ENCODE results near the gene ZRANB3.

Gene ZRANB3

DNA sequence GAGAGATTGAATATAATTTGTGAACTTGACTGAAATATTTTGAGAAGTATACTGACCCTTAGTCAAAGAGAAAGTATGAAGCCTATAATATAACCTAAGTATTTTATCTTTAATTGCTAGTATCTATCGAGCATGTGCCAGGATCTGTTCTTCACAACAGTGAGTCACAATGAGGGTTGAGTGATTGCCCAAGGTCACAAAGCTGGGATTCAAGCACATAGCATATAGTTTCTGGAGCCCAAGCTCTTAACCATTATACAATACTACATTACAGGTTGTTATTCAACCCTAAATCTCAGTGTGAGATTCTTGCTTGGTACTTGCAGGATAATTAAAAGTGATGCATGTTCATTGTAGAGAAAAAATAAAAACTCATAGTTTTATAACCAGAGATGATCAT lies 381.8 kb downstream of the ZRANB3 start:
- POLR2A ChIA-PET: no interaction called here
- DNase-seq (ENCODE audit: extremely low spot score): no peak
- CTCF ChIA-PET: no interaction called here
- no peak for TF ChIP-seq CTBP1 (IDR thresholded peaks at IDR 0.05; ENCODE audit: borderline replicate concordance)
- no peak for TF ChIP-seq BHLHE40 (IDR thresholded peaks at IDR 0.05; ENCODE audit: borderline replicate concordance)

DNA sequence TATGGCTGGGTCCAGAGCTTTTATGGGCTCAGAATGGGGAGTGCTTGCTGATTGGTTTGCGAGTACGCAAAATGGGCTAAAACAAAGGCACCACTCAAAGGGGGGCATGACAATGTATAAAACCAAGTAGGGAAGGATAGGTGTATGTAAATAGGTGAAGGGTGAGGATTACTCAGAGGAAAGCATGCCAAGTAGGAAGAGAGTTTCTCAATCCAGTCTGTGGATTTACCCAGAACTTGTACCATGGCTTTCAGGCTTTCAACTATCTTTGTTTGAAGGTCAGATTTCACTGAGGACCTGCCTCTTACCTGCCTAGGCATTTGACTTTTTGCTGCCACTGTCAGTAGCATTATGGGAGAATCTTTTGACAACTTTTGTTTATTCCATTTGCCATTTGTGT lies 386.7 kb downstream of the ZRANB3 start:
- TF ChIP-seq BHLHE40 (IDR thresholded peaks at IDR 0.05; ENCODE audit: borderline replicate concordance) (no peak), SUZ12 (IDR thresholded peaks at IDR 0.05) (no peak), L3MBTL2 (conservative IDR thresholded peaks at IDR 0.05) (no peak), TARDBP (IDR thresholded peaks at IDR 0.05) (no peak), ARNT (IDR thresholded peaks at IDR 0.05) (no peak), SP1 (IDR thresholded peaks at IDR 0.05) (no peak), LEF1 (IDR thresholded peaks at IDR 0.05; ENCODE audit: borderline replicate concordance) (no peak), HDGF (IDR thresholded peaks at IDR 0.05; ENCODE audit: borderline replicate concordance) (no peak), FOXM1 (IDR thresholded peaks at IDR 0.05; ENCODE audit: borderline replicate concordance) (no peak), ZNF384 (IDR thresholded peaks at IDR 0.05) (no peak), ELF4 (IDR thresholded peaks at IDR 0.05) (no peak)
- TF ChIP-seq, protein P1, sequence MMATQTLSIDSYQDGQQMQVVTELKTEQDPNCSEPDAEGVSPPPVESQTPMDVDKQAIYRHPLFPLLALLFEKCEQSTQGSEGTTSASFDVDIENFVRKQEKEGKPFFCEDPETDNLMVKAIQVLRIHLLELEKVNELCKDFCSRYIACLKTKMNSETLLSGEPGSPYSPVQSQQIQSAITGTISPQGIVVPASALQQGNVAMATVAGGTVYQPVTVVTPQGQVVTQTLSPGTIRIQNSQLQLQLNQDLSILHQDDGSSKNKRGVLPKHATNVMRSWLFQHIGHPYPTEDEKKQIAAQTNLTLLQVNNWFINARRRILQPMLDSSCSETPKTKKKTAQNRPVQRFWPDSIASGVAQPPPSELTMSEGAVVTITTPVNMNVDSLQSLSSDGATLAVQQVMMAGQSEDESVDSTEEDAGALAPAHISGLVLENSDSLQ (IDR thresholded peaks at IDR 0.05): no peak
- no peak for DNase-seq (ENCODE audit: extremely low spot score)
- CTCF ChIA-PET: no interaction called here
- POLR2A ChIA-PET: no interaction called here

DNA sequence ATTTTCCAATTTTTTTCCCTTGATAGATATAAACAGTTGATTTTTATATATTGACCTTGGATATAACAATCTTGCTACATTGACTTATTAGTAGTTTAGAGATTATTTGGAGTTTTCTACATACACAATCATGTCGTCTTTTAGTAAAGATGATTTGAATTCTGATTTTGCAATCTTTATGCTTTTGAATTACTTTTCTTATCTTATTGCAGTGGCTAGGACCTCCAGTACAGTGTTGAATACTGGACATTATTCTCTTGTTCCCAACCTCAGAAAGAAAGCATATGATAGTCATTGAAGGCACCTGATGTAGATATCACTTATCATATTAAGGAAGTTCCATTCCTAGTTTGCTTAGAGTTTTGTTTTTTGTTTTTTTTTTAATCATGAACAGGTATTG lies 388.7 kb downstream of the ZRANB3 start:
- ChIA-PET POLR2A (no interaction called here), CTCF (no interaction called here)
- DNase-seq (ENCODE audit: extremely low spot score): no peak
- TF ChIP-seq TARDBP (IDR thresholded peaks at IDR 0.05) (no peak), FOXM1 (IDR thresholded peaks at IDR 0.05; ENCODE audit: borderline replicate concordance) (no peak), CTBP1 (IDR thresholded peaks at IDR 0.05; ENCODE audit: borderline replicate concordance) (no peak), NFRKB (IDR thresholded peaks at IDR 0.05) (no peak), LEF1 (IDR thresholded peaks at IDR 0.05; ENCODE audit: borderline replicate concordance) (no peak), FOXA1 (IDR thresholded peaks at IDR 0.05) (no peak), ZNF384 (IDR thresholded peaks at IDR 0.05) (no peak), FOXK2 (IDR thresholded peaks at IDR 0.05) (no peak), L3MBTL2 (conservative IDR thresholded peaks at IDR 0.05) (no peak), ELF4 (IDR thresholded peaks at IDR 0.05) (no peak), SUZ12 (IDR thresholded peaks at IDR 0.05) (no peak), SP1 (IDR thresholded peaks at IDR 0.05) (no peak), HDGF (IDR thresholded peaks at IDR 0.05; ENCODE audit: borderline replicate concordance) (no peak), ARNT (IDR thresholded peaks at IDR 0.05) (no peak), BHLHE40 (IDR thresholded peaks at IDR 0.05; ENCODE audit: borderline replicate concordance) (no peak)
- TF ChIP-seq, protein P1 (IDR thresholded peaks at IDR 0.05): no peak

DNA sequence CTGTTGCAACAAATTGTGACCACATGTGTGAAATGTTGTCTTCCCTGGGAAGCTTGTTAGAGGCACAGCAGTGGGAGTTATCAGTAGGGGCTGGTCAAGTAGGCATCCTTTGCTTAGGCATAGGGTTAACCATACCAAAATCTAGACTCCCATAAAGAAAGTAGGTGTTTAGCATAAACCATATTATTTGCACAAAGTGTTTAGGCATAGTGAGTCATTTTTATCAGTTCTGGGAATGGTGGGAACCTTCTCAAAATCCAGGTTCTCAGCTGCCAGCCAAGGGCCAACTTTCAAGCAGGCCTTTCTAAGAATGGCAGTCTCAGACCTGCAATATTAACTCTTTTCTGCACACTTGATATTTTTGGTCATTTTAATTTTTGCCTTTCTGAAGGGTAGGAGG lies 390.4 kb downstream of the ZRANB3 start:
- ChIA-PET CTCF (no interaction called here), POLR2A (no interaction called here)
- DNase-seq (ENCODE audit: extremely low spot score): no peak
- TF ChIP-seq CTBP1 (IDR thresholded peaks at IDR 0.05; ENCODE audit: borderline replicate concordance) (no peak), FOXA1 (IDR thresholded peaks at IDR 0.05) (no peak), NFRKB (IDR thresholded peaks at IDR 0.05) (no peak), TARDBP (IDR thresholded peaks at IDR 0.05) (no peak), BHLHE40 (IDR thresholded peaks at IDR 0.05; ENCODE audit: borderline replicate concordance) (no peak), L3MBTL2 (conservative IDR thresholded peaks at IDR 0.05) (no peak), FOXK2 (IDR thresholded peaks at IDR 0.05) (no peak), HDGF (IDR thresholded peaks at IDR 0.05; ENCODE audit: borderline replicate concordance) (no peak), FOXM1 (IDR thresholded peaks at IDR 0.05; ENCODE audit: borderline replicate concordance) (no peak), LEF1 (IDR thresholded peaks at IDR 0.05; ENCODE audit: borderline replicate concordance) (no peak)
- TF ChIP-seq, protein P1 (IDR thresholded peaks at IDR 0.05): no peak

DNA sequence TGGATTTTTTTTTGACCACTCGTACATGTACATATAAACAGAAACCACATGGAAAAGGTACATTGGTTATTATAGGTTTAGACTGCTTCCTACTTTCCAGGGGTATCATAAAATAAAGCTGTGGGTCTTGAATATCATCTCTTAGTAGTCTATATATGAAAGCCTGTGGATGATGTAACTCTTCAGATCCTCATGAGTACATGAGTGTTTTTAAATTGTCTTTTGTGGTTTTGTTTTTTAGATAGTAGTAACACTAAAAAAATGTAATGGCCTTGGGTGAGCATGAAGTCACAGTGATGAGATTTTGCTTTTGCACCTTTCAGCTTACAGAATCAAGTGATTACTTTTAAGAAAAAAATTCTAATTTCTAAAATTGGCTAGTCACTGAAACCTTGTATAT lies 398.7 kb downstream of the ZRANB3 start:
- ChIA-PET CTCF (no interaction called here), POLR2A (interaction anchor here (1.4 kb wide), 1 partner anchor 17 kb away, joined by 3 read pairs; no protein-coding TSS in a partner anchor)
- no peak for DNase-seq (ENCODE audit: extremely low spot score)
- TF ChIP-seq SUZ12 (IDR thresholded peaks at IDR 0.05) (no peak), ARNT (IDR thresholded peaks at IDR 0.05) (no peak), FOXK2 (IDR thresholded peaks at IDR 0.05) (no peak), TARDBP (IDR thresholded peaks at IDR 0.05) (no peak), FOXA1 (IDR thresholded peaks at IDR 0.05) (no peak), HDGF (IDR thresholded peaks at IDR 0.05; ENCODE audit: borderline replicate concordance) (no peak), L3MBTL2 (conservative IDR thresholded peaks at IDR 0.05) (no peak)

DNA sequence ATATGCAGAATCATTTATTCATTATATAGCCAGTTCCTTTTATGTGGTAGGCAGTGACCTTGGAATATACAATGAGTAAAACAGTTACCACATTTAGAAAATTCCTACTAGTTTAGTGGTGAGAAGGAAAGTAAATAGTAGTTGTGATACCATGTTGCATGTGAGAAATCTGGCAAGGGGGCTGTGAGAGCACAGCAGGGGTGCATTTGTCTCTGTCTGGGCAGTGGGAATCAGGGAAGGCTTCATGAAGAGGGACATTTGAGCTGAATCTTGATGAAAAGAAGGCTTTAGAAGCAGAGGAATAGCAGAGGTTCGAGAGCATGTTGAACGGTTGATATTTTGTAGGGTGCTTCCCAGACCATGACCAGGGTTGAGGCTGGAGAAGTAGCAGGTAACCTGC lies 400.3 kb downstream of the ZRANB3 start:
- no peak for DNase-seq (ENCODE audit: extremely low spot score)
- ChIA-PET CTCF (no interaction called here), POLR2A (no interaction called here)
- no peak for TF ChIP-seq BHLHE40 (IDR thresholded peaks at IDR 0.05; ENCODE audit: borderline replicate concordance)

DNA sequence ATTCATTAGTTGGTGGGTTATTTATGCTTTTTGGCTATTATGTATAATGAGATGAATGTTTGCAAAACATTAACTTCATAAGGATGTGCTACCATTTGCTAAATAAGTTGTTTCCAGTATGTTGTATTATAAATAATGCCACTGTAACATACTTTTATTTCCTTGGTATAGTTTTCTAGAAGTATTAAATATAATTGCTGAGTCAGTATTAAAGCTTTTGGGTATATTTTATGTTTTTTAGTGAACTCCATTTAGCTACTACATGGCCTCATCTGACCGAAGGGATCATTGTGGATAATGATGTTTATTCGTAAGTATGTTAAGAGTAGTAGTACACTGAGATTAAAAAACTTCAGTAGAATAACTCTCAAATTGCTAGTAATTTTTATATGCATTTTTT lies 405.1 kb downstream of the ZRANB3 start:
- DNase-seq (ENCODE audit: extremely low spot score): no peak
- TF ChIP-seq SP1 (IDR thresholded peaks at IDR 0.05) (no peak), L3MBTL2 (conservative IDR thresholded peaks at IDR 0.05) (no peak), FOXK2 (IDR thresholded peaks at IDR 0.05) (no peak), FOXA1 (IDR thresholded peaks at IDR 0.05) (no peak), CTBP1 (IDR thresholded peaks at IDR 0.05; ENCODE audit: borderline replicate concordance) (no peak), NFRKB (IDR thresholded peaks at IDR 0.05) (no peak)
- ChIA-PET CTCF (no interaction called here), POLR2A (interaction anchor here (0.6 kb wide), 1 partner anchor 75 kb away, joined by 4 read pairs; no protein-coding TSS in a partner anchor)

Measured in HEK293T (cell line).